VCaP (cell line): ENCODE results near the gene MYOCOS.

Experiments
- H3K27ac ChIP-seq: fragments of 450-650 bp; 2 replicates; pipeline ENCODE4 v1.5.1; 2017
- CTCF ChIP-seq: fragments of 450-650 bp; conservative IDR thresholded peaks from 2 replicates; pipeline ENCODE4 v1.5.1; 2017; ENCODE audit warnings: mild to moderate bottlenecking, moderate library complexity

MYOCOS gene

GRCh38 chr1:171664976-171665375, 42.9 kb downstream of the MYOCOS start:
- TF ChIP-seq CTCF = no peak
- H3K27ac ChIP-seq = no peak overlapping the region

GRCh38 chr1:171666114-171666769, 44.2 kb downstream of the MYOCOS start:
- no peak overlapping the region for H3K27ac ChIP-seq
- no peak for TF ChIP-seq CTCF

- no peak for TF ChIP-seq CTCF
- no peak overlapping the region for H3K27ac ChIP-seq
These were observed 46.3 kb downstream of the MYOCOS start for GRCh38 chr1:171668372-171668771.

GRCh38 chr1:171670739-171671138, 48.7 kb downstream of the MYOCOS start:
- TF ChIP-seq CTCF = no peak
- no peak overlapping the region for H3K27ac ChIP-seq

GRCh38 chr1:171674431-171675405, 52.7 kb downstream of the MYOCOS start:
- H3K27ac ChIP-seq = no peak overlapping the region
- no peak for TF ChIP-seq CTCF
